Measurements from ENCODE around the gene IFT43. TPM values are rescaled to one million over a fixed set of nuclear protein-coding genes. Genes with fewer than 3 reads are reported as not detected.

The IFT43 gene
- total RNA-seq: 10 to 100 TPM; 30.0 to 63.3 (median 35.8) TPM

DNA sequence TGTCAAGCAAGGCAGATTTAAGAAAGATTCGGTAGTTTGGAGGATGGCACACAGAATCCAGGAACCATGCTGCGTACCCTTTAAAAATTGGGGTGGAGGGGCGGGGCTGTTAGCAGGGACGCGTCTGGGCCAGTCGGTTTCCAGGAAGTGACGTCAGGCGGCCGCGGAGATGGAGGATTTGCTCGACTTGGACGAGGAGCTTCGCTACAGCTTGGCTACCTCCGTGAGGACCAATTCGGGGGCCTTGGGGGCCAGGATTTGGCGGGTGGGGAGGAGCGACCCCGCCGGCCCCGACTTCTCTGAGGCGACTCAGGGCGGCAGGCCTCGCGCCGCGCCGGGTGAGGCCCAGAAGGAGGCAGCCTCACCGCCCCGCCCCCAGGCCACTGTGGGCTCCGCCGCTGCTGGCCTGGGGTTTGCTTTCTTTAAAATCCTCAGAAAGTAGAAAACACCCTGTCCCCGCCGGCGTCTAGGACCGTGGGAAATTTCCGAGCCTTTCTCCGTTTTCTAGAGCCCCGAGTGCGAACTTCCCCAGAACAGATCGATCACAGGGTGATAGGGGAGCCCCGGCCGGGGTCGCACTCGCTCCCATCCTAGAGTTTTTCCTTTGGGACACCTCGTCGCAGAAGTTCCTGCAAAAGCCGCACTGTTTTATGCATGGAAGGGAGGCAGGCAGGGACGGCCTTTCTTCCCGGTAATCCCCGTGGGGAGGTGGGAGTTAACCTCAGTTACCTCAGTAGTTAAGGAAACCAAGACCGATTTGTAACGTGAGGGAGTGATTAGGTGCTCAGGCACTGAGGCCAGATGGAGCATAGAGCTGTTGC is at the start of gene IFT43:
TSS of gene IFT43 (plus strand) at position 146 of the 821 bp plus-strand sequence. CDS start at position 170, 24 bp downstream.
- Histone ChIP-seq H3K27ac (peak within 1 kb of the TSS; percentile 43 to 61), H3K4me3 (peak within 1 kb of the TSS; percentile 73 to 100 (median 93)), H3K4me1 (replicated peaks in 1 of 2) (peaks cover 7 to 11% of the 10 kb centered on the region in 2 donors)
- in situ Hi-C loops (cut with MboI; ENCODE audit: low pct_unique_long_range_greater_than_20kb in 2 of 9, low sequenced_read_pairs in 9 of 9, unreplicated experiment in 9 of 9): loop anchor here in 6 of 9 experiments (10.0 to 25.0 kb wide), 3 partner anchors 81 to 274 kb away; no protein-coding TSS in a partner anchor
- peak; percentile 38 to 75 (median 65) for ATAC-seq (replicated peaks in 6 of 8)
- 0 to 4% (median 0%) methylated on average over 2 to 17 of the region's 52 CpGs; no CpG with 5 or more reads in 3 of the 10 experiments for WGBS, 10 experiments

DNA sequence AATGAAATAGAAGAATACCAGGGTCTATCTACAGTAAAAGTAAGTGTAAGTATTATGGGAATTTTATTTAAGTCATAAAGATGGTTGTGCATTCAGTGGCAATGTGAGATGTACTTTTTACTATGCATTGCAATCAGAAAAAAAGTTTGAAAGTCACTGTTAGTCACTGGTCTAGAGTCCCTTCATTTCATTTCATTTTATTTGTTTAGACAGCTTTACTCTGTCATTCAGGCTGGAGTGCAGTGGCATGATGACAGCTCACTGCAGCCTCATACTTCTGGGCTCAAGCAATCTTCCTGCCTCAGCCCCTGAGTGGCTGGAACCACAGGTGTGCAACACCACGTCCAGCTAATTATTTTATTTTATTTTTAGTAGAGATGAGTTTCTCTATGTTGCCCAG is 46.4 kb upstream of the IFT43 start:
- WGBS, 10 experiments: 63 to 100% (median 71%) methylated on average over 1 of the region's 1 CpG; no CpG with 5 or more reads in 7 of the 10 experiments

DNA sequence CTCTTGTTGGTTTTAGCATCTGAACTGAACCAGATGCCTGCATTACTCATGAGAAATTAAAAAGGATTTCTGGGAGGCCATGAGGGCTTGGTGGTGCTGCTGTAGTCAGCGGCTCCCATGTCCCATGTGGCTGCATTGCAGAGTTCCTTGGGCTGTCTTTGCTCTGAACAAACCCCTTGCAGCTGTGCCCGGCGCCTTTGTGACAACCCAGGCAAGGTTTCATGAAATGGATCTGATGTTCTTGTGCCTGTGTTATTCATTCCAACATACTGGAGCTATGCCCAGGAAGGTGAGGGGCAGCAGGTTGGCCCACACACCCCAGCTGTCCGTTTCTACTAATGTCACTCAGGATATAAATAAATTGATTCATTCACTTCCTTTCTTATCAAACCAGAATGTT is 44.5 kb upstream of the IFT43 start:
- ATAC-seq (replicated peaks in 6 of 8): peak in 2 of 8 experiments; percentile 27 to 31
- Histone ChIP-seq H3K27ac (no peak overlapping the region), H3K4me3 (no peak overlapping the region), H3K4me1 (replicated peaks in 1 of 2) (no peaks in the 10 kb centered on the region)
- 33 to 100% (median 97%) methylated on average over 1 to 4 of the region's 4 CpGs; no CpG with 5 or more reads in 1 of the 10 experiments for WGBS, 10 experiments
- in situ Hi-C loops (cut with MboI; ENCODE audit: low pct_unique_long_range_greater_than_20kb in 2 of 9, low sequenced_read_pairs in 9 of 9, unreplicated experiment in 9 of 9): no loop called here

More for the DNA sequence above, 46.4 kb upstream of the IFT43 start:
- Histone ChIP-seq H3K4me1 (replicated peaks in 1 of 2) (no peaks in the 10 kb centered on the region), H3K4me3 (no peak overlapping the region), H3K27ac (no peak overlapping the region)
- no peak for ATAC-seq (replicated peaks in 6 of 8)
- in situ Hi-C loops (cut with MboI; ENCODE audit: low pct_unique_long_range_greater_than_20kb in 2 of 9, low sequenced_read_pairs in 9 of 9, unreplicated experiment in 9 of 9): no loop called here

DNA sequence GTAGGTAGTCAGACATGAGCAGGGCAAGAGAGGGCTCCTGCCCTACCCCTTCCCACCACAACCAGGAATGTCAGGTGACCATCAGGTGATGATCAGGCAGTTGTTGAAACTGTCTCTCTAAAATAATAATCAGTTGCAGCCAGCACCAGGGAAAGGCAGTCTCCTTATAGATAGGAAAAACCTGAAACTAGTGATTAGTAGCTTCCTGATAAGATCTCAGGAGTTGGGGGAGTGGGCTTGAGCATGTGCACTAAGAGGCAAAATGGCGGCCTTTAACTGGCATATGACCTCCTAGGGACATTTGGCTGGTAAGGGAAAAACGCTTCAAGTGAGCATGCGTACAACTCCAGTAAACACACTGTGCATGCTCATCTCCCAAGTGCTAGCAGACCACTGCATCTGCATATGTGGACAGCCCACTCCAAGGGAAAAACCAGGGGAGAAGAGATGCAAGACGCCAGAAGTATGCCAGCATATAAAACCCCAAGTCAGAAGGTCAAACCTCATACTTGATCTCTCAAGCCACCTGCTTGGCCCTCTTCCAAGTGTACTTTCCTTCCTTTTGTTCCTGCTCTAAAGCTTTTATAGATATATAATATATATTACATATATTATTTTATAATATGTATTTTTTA is 40.8 kb upstream of the IFT43 start:
- Histone ChIP-seq H3K27ac (no peak overlapping the region), H3K4me3 (no peak overlapping the region), H3K4me1 (replicated peaks in 1 of 2) (no peaks in the 10 kb centered on the region)
- in situ Hi-C loops (cut with MboI; ENCODE audit: low pct_unique_long_range_greater_than_20kb in 2 of 9, low sequenced_read_pairs in 9 of 9, unreplicated experiment in 9 of 9): no loop called here
- whole genome bisulfite sequencing, 10 experiments: 74 to 100% (median 96%) methylated on average over 1 to 3 of the region's 4 CpGs; no CpG with 5 or more reads in 4 of the 10 experiments
- no peak for ATAC-seq (replicated peaks in 6 of 8)

DNA sequence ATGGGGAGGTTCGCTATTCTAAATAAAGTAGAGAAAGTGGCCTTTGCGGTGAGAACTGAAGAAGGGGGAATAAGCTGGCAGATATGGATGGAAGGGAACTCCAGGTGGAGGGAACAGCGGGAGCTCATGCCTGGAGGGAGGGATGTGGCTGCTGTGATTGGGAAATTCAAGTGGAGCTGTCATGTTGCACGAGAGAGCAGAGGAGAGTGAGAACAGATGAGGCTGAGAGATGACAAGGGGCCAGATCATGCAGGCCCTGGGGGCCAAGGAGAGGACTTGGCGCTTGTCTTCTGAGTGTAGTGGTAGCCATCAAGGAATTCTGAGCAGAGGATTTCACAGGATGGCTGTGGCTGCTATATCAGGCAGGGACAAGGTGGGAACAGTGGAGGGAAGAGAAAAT is 38.8 kb upstream of the IFT43 start:
- in situ Hi-C loops (cut with MboI; ENCODE audit: low pct_unique_long_range_greater_than_20kb in 2 of 9, low sequenced_read_pairs in 9 of 9, unreplicated experiment in 9 of 9): no loop called here
- WGBS, 10 experiments: 72 to 100% (median 83%) methylated on average over 1 to 5 of the region's 5 CpGs
- Histone ChIP-seq H3K27ac (no peak overlapping the region), H3K4me3 (no peak overlapping the region), H3K4me1 (replicated peaks in 1 of 2) (no peaks in the 10 kb centered on the region)
- no peak for ATAC-seq (replicated peaks in 6 of 8)

DNA sequence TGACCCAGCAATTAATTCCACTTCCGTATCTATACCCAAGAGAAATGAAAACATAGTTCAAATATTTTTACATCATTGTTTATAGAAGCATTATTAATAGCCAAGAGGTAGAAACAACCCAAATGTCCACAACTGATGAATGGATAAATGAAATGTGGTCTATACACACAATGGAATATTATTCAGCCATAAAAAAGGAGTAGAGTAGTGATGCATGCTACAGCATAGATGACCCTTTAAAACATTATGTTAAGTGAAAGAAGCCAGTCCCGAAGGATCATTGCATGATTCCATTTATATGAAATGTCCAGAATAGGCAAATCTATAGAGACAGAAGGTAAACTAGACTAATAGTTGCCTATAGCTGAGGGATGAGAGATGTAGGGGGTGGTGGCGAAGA is 33.1 kb upstream of the IFT43 start:
- no peak for ATAC-seq (replicated peaks in 6 of 8)
- H3K4me3 ChIP-seq: no peak overlapping the region
- in situ Hi-C loops (cut with MboI; ENCODE audit: low pct_unique_long_range_greater_than_20kb in 2 of 9, low sequenced_read_pairs in 9 of 9, unreplicated experiment in 9 of 9): loop anchor here in 1 of 9 experiments (25.0 kb wide), 1 partner anchor 240 kb away; no protein-coding TSS in a partner anchor
- no peak overlapping the region for H3K27ac ChIP-seq
- H3K4me1 ChIP-seq (replicated peaks in 1 of 2): no peaks in the 10 kb centered on the region
- 84 to 100% (median 96%) methylated on average over 2 to 3 of the region's 3 CpGs for WGBS, 10 experiments

DNA sequence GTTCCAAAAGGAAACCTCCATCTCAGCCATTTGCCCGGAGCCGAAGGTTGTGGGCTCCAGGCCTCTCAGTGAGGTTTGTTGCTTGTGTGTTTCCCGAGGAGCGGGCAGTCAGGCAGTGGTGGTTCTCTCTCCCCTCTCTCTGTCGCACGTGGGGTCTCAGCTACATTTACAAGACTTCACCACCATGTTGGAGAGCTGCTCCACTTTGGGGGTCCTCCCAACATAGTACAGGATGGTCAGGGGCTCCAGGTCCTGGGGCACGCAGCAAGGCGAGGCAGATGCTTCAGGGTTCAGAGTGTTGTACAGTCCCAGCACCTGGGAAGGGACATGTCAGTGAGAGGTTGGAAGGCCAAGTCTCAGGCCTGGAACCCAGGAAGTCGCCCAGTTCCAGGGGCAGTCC is 26.5 kb upstream of the IFT43 start:
- Histone ChIP-seq H3K4me3 (no peak overlapping the region), H3K4me1 (replicated peaks in 1 of 2) (no peaks in the 10 kb centered on the region), H3K27ac (no peak overlapping the region)
- no peak for ATAC-seq (replicated peaks in 6 of 8)
- in situ Hi-C loops (cut with MboI; ENCODE audit: low pct_unique_long_range_greater_than_20kb in 2 of 9, low sequenced_read_pairs in 9 of 9, unreplicated experiment in 9 of 9): loop anchor here in 1 of 9 experiments (25.0 kb wide), 1 partner anchor 247 kb away; no protein-coding TSS in a partner anchor
- WGBS, 10 experiments: 80 to 100% (median 88%) methylated on average over 1 to 5 of the region's 9 CpGs; no CpG with 5 or more reads in 4 of the 10 experiments

DNA sequence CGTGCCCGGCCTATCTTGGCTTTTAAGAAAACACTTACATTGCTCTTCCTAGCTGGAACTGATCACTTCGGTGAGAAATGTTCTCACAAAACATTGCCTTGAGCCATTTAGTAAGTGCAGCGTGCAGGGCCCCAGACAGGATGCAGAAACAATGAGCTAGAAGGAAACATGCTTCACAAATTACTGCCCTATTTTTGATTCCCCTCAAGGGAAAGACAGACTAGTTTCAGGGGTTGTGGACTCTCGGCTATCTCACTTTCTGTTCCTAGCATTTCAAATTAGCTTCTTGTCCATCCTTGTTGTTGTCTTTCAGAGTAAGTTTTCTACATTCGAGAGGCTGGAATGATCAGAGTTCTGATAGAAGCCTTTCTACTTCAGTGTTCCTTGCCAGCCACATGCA is 25.3 kb upstream of the IFT43 start:
- no peak for ATAC-seq (replicated peaks in 6 of 8)
- WGBS, 10 experiments: 80 to 100% (median 93%) methylated on average over 1 to 4 of the region's 6 CpGs; no CpG with 5 or more reads in 3 of the 10 experiments
- Histone ChIP-seq H3K4me1 (replicated peaks in 1 of 2) (no peaks in the 10 kb centered on the region), H3K27ac (no peak overlapping the region), H3K4me3 (no peak overlapping the region)
- in situ Hi-C loops (cut with MboI; ENCODE audit: low pct_unique_long_range_greater_than_20kb in 2 of 9, low sequenced_read_pairs in 9 of 9, unreplicated experiment in 9 of 9): loop anchor here in 1 of 9 experiments (25.0 kb wide), 1 partner anchor 248 kb away; no protein-coding TSS in a partner anchor

DNA sequence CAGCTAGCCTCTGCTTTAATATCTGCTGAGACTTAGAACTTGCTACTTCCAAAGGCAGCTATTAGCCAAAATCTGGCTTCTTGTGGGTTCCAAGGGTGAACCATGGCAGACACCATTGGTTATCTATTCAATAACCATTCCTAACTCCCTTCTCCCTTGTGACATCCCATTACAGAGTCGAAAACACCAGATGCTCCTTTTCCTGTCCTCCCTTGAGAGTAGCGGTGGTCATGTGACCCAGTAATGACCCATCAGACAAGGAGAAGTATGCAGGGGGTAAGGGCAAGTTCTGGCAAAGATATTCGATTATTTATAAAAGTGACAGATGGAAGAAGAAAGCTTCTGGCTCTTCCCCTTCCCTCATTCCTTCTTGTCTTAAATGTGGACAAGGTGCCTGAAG is 23.9 kb upstream of the IFT43 start:
- 68 to 90% (median 83%) methylated on average over 3 of the region's 3 CpGs; no CpG with 5 or more reads in 4 of the 10 experiments for WGBS, 10 experiments
- ATAC-seq (replicated peaks in 6 of 8): no peak
- in situ Hi-C loops (cut with MboI; ENCODE audit: low pct_unique_long_range_greater_than_20kb in 2 of 9, low sequenced_read_pairs in 9 of 9, unreplicated experiment in 9 of 9): loop anchor here in 1 of 9 experiments (25.0 kb wide), 1 partner anchor 249 kb away; no protein-coding TSS in a partner anchor
- no peak overlapping the region for H3K27ac ChIP-seq
- H3K4me3 ChIP-seq: no peak overlapping the region
- H3K4me1 ChIP-seq (replicated peaks in 1 of 2): no peaks in the 10 kb centered on the region

DNA sequence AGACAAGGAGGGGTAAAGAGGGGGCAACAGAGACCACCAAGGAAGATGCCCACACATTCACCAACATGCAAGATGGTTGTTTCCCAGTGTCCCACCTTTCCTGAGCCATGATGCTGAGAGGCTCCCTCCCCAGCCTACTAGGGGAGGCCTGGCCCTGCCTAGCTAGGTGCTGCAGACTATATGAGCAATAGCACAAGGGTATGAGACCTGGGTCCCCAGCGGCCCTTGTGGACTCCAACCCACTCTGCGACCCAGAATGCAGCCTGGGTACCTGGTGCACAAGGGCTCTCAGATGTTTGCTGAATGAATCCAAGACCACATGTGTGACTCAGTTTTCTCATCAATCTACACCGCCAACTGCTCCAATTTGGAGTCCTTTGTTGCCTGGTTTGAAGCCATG is 17.7 kb upstream of the IFT43 start:
- Histone ChIP-seq H3K4me3 (no peak overlapping the region), H3K4me1 (replicated peaks in 1 of 2) (no peaks in the 10 kb centered on the region), H3K27ac (no peak overlapping the region)
- no peak for ATAC-seq (replicated peaks in 6 of 8)
- 80 to 100% (median 100%) methylated on average over 1 to 2 of the region's 3 CpGs; no CpG with 5 or more reads in 6 of the 10 experiments for WGBS, 10 experiments
- in situ Hi-C loops (cut with MboI; ENCODE audit: low pct_unique_long_range_greater_than_20kb in 2 of 9, low sequenced_read_pairs in 9 of 9, unreplicated experiment in 9 of 9): loop anchor here in 1 of 9 experiments (25.0 kb wide), 1 partner anchor 256 kb away; no protein-coding TSS in a partner anchor

DNA sequence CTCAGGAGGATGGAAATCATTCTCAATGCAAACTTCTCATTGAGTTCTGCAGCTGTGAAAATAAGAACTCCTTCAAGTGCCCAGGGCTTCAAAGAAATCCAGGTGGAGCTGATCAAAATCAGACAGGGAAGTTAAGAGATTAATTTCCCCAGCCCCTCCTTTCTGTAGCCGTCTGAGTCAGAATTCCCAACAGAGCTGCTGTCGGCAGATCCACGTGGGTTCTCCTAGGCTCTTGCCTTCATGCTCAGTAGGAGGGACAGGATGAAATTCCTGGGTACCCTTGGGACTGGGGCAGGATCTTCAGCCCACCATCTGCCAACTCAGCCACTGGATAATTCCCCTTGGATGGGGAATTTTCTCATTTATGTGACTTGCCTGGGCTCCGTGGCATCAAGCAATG is 17.1 kb upstream of the IFT43 start:
- ATAC-seq (replicated peaks in 6 of 8): peak in 3 of 8 experiments; percentile 48 to 80 (median 52)
- in situ Hi-C loops (cut with MboI; ENCODE audit: low pct_unique_long_range_greater_than_20kb in 2 of 9, low sequenced_read_pairs in 9 of 9, unreplicated experiment in 9 of 9): loop anchor here in 1 of 9 experiments (25.0 kb wide), 1 partner anchor 256 kb away; no protein-coding TSS in a partner anchor
- Histone ChIP-seq H3K4me1 (replicated peaks in 1 of 2) (peaks cover 0 to 3% of the 10 kb centered on the region in 2 donors), H3K27ac (no peak overlapping the region), H3K4me3 (no peak overlapping the region)
- WGBS, 10 experiments: 10 to 80% (median 74%) methylated on average over 1 to 4 of the region's 4 CpGs; no CpG with 5 or more reads in 5 of the 10 experiments

DNA sequence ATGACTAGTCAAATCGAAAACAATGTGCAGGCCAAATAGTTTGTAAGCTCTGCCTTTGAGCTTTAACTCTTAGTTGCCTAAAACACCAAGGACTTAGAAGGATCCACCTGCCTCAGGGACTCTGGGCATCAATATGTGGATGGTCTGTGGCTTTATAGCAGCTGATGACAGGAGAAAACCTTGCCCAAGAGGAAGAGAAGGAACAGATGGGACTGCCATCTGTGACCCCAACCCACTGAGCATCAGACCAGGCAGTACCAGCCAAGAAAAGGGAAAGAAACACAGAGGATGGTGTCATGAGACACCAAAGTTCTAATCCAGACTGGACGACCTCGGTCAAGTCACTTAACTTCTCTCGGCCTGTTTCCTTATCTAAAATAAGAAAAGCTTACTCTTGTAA is 16.4 kb upstream of the IFT43 start:
- H3K4me1 ChIP-seq (replicated peaks in 1 of 2): peaks cover 0 to 3% of the 10 kb centered on the region in 2 donors
- H3K27ac ChIP-seq: no peak overlapping the region
- in situ Hi-C loops (cut with MboI; ENCODE audit: low pct_unique_long_range_greater_than_20kb in 2 of 9, low sequenced_read_pairs in 9 of 9, unreplicated experiment in 9 of 9): loop anchor here in 1 of 9 experiments (25.0 kb wide), 1 partner anchor 257 kb away; no protein-coding TSS in a partner anchor
- 0 to 100% (median 83%) methylated on average over 1 to 4 of the region's 4 CpGs; no CpG with 5 or more reads in 1 of the 10 experiments for WGBS, 10 experiments
- H3K4me3 ChIP-seq: no peak overlapping the region
- no peak for ATAC-seq (replicated peaks in 6 of 8)
